ENCODE measurements around the gene CDC42.
"Not testable (repeated sequence)": the region's sequence is repeated elsewhere in the genome, so short reads cannot be mapped to it uniquely, and the experiment has no call there.

CDC42 gene

DNA sequence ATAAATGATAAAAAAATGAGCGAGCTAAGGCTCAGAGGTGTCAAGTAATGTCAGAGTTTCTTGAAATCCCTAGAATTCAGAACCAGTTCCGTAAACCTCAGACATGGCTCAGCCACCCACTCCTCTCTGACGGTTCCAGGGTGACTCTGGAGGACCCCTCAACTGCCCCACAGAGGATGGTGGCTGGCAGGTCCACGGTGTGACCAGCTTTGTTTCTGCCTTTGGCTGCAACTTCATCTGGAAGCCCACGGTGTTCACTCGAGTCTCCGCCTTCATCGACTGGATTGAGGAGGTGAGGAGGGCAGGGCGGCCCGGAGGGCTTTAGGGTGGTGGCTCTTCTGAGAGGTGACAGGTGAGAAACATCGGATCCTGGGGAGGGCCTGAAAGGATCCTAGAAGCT lies 42.9 kb upstream of the CDC42 start:
- DNase-seq; H3K27me3 ChIP-seq (replicated peaks in 2 of 5; ENCODE audit: control insufficient read depth in 4 of 5, insufficient read depth in 5 of 5, low read length in 4 of 5); POLR2A ChIA-PET; CTCF ChIA-PET; H3K9me3 ChIP-seq (ENCODE audit: control extremely low read depth in 1 of 5, control insufficient read depth in 4 of 5, insufficient read depth in 2 of 5, low read depth in 1 of 5, low read length in 4 of 5); H3K4me1 ChIP-seq (ENCODE audit: control extremely low read depth in 1 of 4, control insufficient read depth in 4 of 4, insufficient read depth in 4 of 4, low read length in 3 of 4); H3K4me3 ChIP-seq (ENCODE audit: control insufficient read depth in 1 of 7, extremely low read depth in 1 of 7, insufficient read depth in 4 of 7, low read depth in 2 of 7, low read length in 6 of 7); H3K27ac ChIP-seq (ENCODE audit: insufficient read depth in 1 of 2, low read depth in 1 of 2, low read length in 2 of 2, poor library complexity in 1 of 2, severe bottlenecking in 2 of 2); H3K36me3 ChIP-seq (ENCODE audit: control insufficient read depth in 4 of 4, insufficient read depth in 4 of 4, low read length in 3 of 4): not testable (repeated sequence)
- 97% methylated on average over 3 of the region's 11 CpGs for WGBS (ENCODE audit: insufficient coverage)

DNA sequence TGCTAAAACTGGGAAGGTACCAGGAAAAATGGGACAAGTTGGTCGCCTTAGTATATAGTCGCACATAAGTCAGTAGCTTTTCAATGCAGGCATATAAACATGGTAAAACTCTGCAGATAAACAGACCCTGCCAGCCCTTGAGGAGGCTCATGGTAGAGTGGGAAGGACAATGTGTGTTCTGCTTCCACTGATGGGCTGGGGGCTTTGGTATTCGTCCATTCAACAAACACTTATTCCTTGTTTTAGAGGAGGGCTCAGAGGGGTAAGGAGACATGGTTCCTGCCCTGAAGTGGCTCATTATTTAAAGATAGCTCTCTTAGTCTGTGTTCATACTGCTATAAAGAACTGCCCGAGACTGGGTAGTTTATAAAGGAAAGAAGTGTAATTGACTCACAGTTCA lies 39.8 kb upstream of the CDC42 start:
- H3K36me3 ChIP-seq (ENCODE audit: control insufficient read depth in 4 of 4, insufficient read depth in 4 of 4, low read length in 3 of 4); H3K9me3 ChIP-seq (ENCODE audit: control extremely low read depth in 1 of 5, control insufficient read depth in 4 of 5, insufficient read depth in 2 of 5, low read depth in 1 of 5, low read length in 4 of 5); CTCF ChIA-PET; DNase-seq; H3K4me1 ChIP-seq (ENCODE audit: control extremely low read depth in 1 of 4, control insufficient read depth in 4 of 4, insufficient read depth in 4 of 4, low read length in 3 of 4); H3K27me3 ChIP-seq (replicated peaks in 2 of 5; ENCODE audit: control insufficient read depth in 4 of 5, insufficient read depth in 5 of 5, low read length in 4 of 5); H3K27ac ChIP-seq (ENCODE audit: insufficient read depth in 1 of 2, low read depth in 1 of 2, low read length in 2 of 2, poor library complexity in 1 of 2, severe bottlenecking in 2 of 2); H3K4me3 ChIP-seq (ENCODE audit: control insufficient read depth in 1 of 7, extremely low read depth in 1 of 7, insufficient read depth in 4 of 7, low read depth in 2 of 7, low read length in 6 of 7); POLR2A ChIA-PET: not testable (repeated sequence)
- 80% methylated on average over 1 of the region's 4 CpGs for WGBS (ENCODE audit: insufficient coverage)

DNA sequence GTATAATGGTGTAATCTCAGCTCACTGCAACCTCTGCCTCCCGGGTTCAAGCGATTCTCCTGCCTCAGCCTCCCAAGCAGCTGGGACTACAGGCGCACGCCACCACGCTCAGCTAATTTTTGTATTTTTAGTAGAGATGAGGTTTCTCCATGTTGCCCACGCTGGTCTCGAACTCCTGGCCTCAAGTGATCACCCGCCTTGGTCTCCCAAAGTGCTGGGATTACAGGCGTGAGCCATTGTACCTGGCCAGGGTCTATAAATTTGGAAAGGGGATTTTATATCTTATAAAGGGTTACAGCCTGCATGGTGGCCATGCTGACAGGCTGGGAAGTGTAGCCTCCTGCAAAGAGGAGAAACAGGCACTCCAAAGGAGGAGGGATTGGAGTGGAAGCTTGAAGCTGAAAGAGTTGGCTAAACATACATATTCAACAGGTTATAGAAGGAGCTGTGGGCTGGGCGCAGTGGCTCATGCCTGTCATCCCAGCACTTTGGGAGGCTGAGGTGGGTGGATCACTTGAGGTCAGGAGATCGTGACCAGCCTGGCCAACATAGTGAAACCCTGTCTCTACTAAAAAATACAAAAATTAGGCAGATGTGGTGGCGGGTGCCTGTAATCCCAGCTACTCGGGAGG lies 37.8 kb upstream of the CDC42 start:
- DNase-seq; H3K27ac ChIP-seq (ENCODE audit: insufficient read depth in 1 of 2, low read depth in 1 of 2, low read length in 2 of 2, poor library complexity in 1 of 2, severe bottlenecking in 2 of 2); POLR2A ChIA-PET; H3K4me3 ChIP-seq (ENCODE audit: control insufficient read depth in 1 of 7, extremely low read depth in 1 of 7, insufficient read depth in 4 of 7, low read depth in 2 of 7, low read length in 6 of 7); H3K36me3 ChIP-seq (ENCODE audit: control insufficient read depth in 4 of 4, insufficient read depth in 4 of 4, low read length in 3 of 4); H3K27me3 ChIP-seq (replicated peaks in 2 of 5; ENCODE audit: control insufficient read depth in 4 of 5, insufficient read depth in 5 of 5, low read length in 4 of 5); H3K9me3 ChIP-seq (ENCODE audit: control extremely low read depth in 1 of 5, control insufficient read depth in 4 of 5, insufficient read depth in 2 of 5, low read depth in 1 of 5, low read length in 4 of 5): not testable (repeated sequence)
- H3K4me1 ChIP-seq (ENCODE audit: control extremely low read depth in 1 of 4, control insufficient read depth in 4 of 4, insufficient read depth in 4 of 4, low read length in 3 of 4) = peaks cover 4 to 22% (median 14%) of the 10 kb centered on the region in 4 experiments
- 100% methylated on average over 5 of the region's 13 CpGs for WGBS (ENCODE audit: insufficient coverage)
- CTCF ChIA-PET = interaction anchor here (1.4 kb wide), 1 partner anchor 10 kb away, joined by 3 read pairs; no protein-coding TSS in a partner anchor

DNA sequence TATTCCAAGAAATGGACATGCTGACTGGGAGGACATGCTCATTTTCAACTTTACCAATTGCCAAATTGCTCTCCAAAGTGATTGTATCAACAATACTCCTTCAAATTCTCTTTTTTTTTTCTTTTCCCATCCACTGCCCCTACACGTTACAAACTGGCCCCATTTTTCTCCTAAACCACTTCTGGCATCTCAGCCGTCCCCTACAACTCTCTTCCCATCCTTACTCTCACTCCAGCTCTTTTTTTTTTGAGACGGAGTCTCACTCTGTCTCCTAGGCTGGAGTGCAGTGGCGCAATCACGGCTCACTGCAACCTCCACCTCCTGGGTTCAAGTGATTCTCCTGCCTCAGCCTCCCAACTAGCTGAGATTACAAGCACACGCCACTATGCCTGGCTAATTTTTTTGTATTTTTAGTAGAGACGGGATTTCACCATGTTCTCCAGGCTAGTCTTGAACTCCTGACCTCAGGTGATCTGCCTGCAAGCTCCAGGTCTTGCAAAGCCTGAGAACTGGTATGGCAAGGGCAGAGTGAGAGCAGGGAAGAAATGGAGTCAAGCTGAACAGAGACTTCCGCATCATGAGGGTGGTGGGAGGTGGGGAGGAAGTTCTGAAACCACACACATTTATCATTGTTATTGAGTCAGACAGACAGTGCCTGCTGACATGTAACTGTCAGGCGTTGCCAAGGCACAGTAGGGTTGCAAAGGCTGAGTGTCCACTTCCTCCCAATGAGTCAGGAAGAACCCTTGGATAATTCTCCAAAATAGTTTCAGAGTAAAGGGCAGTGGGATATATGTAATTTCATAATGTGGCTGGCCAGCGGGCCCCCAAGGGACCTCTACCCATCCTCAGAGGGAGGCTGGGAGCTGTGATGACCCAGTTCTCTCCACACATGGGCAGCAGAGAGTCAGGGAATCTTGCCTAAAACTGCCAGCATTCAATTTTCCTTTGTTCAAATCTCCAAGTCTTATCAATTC lies 33.6 kb upstream of the CDC42 start:
- peak; percentile 78 to 87 (median 81) for DNase-seq
- peak overlapping the region; percentile 38 to 80 for H3K27ac ChIP-seq (ENCODE audit: insufficient read depth in 1 of 2, low read depth in 1 of 2, low read length in 2 of 2, poor library complexity in 1 of 2, severe bottlenecking in 2 of 2)
- CTCF ChIA-PET = interaction anchor here (0.6 to 1.5 kb wide), 3 partner anchors 12 to 159 kb away, joined by 3 to 4 read pairs (median 4); no protein-coding TSS in a partner anchor
- H3K9me3 ChIP-seq (ENCODE audit: control extremely low read depth in 1 of 5, control insufficient read depth in 4 of 5, insufficient read depth in 2 of 5, low read depth in 1 of 5, low read length in 4 of 5) = no peaks in the 10 kb centered on the region
- WGBS (ENCODE audit: insufficient coverage) = 52% methylated on average over 3 of the region's 10 CpGs
- peak overlapping the region in 3 of 7 experiments; percentile 37 to 51 (median 48) for H3K4me3 ChIP-seq (ENCODE audit: control insufficient read depth in 1 of 7, extremely low read depth in 1 of 7, insufficient read depth in 4 of 7, low read depth in 2 of 7, low read length in 6 of 7)
- POLR2A ChIA-PET = interaction anchor here (0.7 kb wide), 1 partner anchor 720 kb away, joined by 4 read pairs; no protein-coding TSS in a partner anchor
- H3K4me1 ChIP-seq (ENCODE audit: control extremely low read depth in 1 of 4, control insufficient read depth in 4 of 4, insufficient read depth in 4 of 4, low read length in 3 of 4) = peaks cover 4 to 35% (median 24%) of the 10 kb centered on the region in 4 experiments
- no peaks in the 10 kb centered on the region for H3K36me3 ChIP-seq (ENCODE audit: control insufficient read depth in 4 of 4, insufficient read depth in 4 of 4, low read length in 3 of 4)
- H3K27me3 ChIP-seq (replicated peaks in 2 of 5; ENCODE audit: control insufficient read depth in 4 of 5, insufficient read depth in 5 of 5, low read length in 4 of 5) = no peaks in the 10 kb centered on the region

DNA sequence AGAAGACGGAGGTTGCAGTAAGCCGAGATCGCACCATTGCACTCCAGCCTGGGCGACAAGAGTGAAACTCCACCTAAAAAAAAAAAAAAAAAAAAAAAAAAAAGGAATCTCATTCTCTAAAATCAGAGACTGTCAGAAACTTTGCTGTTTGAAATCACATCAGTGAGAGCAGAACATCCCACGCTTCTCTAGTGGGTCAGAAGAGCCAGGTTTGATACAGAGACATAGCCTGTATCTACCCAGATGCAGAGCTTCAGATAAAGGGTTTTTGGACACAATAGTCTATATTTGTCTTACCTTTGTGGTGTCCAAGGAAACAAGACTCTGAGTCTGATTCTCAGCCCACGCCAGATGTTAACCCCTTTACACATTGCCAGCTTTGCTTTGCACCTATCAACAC lies 31.4 kb upstream of the CDC42 start:
- H3K4me3 ChIP-seq (ENCODE audit: control insufficient read depth in 1 of 7, extremely low read depth in 1 of 7, insufficient read depth in 4 of 7, low read depth in 2 of 7, low read length in 6 of 7) = no peak overlapping the region
- H3K27me3 ChIP-seq (replicated peaks in 2 of 5; ENCODE audit: control insufficient read depth in 4 of 5, insufficient read depth in 5 of 5, low read length in 4 of 5) = no peaks in the 10 kb centered on the region
- no peaks in the 10 kb centered on the region for H3K9me3 ChIP-seq (ENCODE audit: control extremely low read depth in 1 of 5, control insufficient read depth in 4 of 5, insufficient read depth in 2 of 5, low read depth in 1 of 5, low read length in 4 of 5)
- DNase-seq = no peak
- ChIA-PET POLR2A (interaction anchor here (0.7 kb wide), 1 partner anchor 56 kb away, joined by 3 read pairs; no protein-coding TSS in a partner anchor), CTCF (interaction anchor here (1.2 to 1.5 kb wide), 3 partner anchors 15 to 318 kb away, joined by 3 to 6 read pairs (median 3); no protein-coding TSS in a partner anchor)
- no peaks in the 10 kb centered on the region for H3K36me3 ChIP-seq (ENCODE audit: control insufficient read depth in 4 of 4, insufficient read depth in 4 of 4, low read length in 3 of 4)
- H3K4me1 ChIP-seq (ENCODE audit: control extremely low read depth in 1 of 4, control insufficient read depth in 4 of 4, insufficient read depth in 4 of 4, low read length in 3 of 4) = peaks cover 4 to 53% (median 36%) of the 10 kb centered on the region in 4 experiments
- H3K27ac ChIP-seq (ENCODE audit: insufficient read depth in 1 of 2, low read depth in 1 of 2, low read length in 2 of 2, poor library complexity in 1 of 2, severe bottlenecking in 2 of 2) = no peak overlapping the region
- 90% methylated on average over 2 of the region's 6 CpGs for WGBS (ENCODE audit: insufficient coverage)

DNA sequence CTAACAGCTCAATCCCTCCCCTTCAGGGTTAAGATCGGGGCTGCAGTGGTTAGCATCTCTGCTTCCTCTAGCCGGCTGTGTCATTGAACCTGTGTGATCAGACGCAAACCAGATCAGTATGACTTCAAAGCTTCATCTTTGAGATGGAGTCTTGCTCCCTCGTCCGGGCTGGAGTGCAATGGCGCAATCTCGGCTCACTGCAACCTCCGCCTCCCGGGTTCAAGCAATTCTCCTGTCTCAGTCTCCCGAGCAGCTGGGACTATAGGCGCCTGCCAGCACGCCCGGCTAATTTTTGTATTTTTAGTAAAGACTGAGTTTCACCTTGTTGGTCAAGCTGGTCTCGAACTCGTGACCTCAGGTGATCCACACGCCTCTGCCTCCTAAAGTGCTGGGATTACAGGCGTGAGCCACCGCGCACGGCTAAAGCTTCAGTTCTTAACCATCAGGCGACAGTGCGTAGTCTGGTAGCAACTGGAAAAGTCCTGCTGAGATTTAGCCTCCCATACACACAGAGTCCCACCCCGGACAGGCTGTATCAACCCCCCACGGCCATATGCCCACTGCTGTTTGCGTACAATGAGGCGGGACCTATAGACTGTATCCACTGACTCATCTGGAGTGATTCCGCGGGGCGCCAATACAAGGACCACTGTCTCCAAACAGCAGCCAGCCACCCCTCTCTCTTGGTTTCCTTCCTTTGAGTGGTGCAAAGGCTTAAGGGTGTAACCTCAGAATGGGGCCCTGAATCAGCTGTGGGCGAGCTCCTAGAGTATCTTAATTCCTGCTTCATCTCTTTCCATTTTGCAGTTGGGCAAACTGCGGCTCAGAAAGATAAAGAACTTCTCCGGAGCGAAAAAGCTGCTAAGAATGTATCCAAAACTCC lies 27.8 kb upstream of the CDC42 start:
- H3K9me3 ChIP-seq (ENCODE audit: control extremely low read depth in 1 of 5, control insufficient read depth in 4 of 5, insufficient read depth in 2 of 5, low read depth in 1 of 5, low read length in 4 of 5) = no peaks in the 10 kb centered on the region
- WGBS (ENCODE audit: insufficient coverage) = 2% methylated on average over 31 of the region's 33 CpGs
- H3K36me3 ChIP-seq (ENCODE audit: control insufficient read depth in 4 of 4, insufficient read depth in 4 of 4, low read length in 3 of 4) = no peaks in the 10 kb centered on the region
- peak overlapping the region; percentile 94 to 98 for H3K27ac ChIP-seq (ENCODE audit: insufficient read depth in 1 of 2, low read depth in 1 of 2, low read length in 2 of 2, poor library complexity in 1 of 2, severe bottlenecking in 2 of 2)
- no peaks in the 10 kb centered on the region for H3K27me3 ChIP-seq (replicated peaks in 2 of 5; ENCODE audit: control insufficient read depth in 4 of 5, insufficient read depth in 5 of 5, low read length in 4 of 5)
- peak overlapping the region; percentile 80 to 100 (median 96) for H3K4me3 ChIP-seq (ENCODE audit: control insufficient read depth in 1 of 7, extremely low read depth in 1 of 7, insufficient read depth in 4 of 7, low read depth in 2 of 7, low read length in 6 of 7)
- peaks cover 0 to 45% (median 28%) of the 10 kb centered on the region in 4 experiments for H3K4me1 ChIP-seq (ENCODE audit: control extremely low read depth in 1 of 4, control insufficient read depth in 4 of 4, insufficient read depth in 4 of 4, low read length in 3 of 4)
- POLR2A ChIA-PET = interaction anchor here (0.6 to 4.7 kb wide), 4 partner anchors 12 to 308 kb away, joined by 3 to 42 read pairs (median 10); partner anchors contain the start of gene CDC42
- CTCF ChIA-PET = interaction anchor here (0.6 to 3.8 kb wide), 15 partner anchors 9 to 367 kb away, joined by 3 to 20 read pairs (median 3); no protein-coding TSS in a partner anchor
- peak; percentile 90 to 98 (median 96) for DNase-seq

All from common myeloid progenitor, CD34-positive (primary cell).